ENCODE results near the gene CBX1. TPM values are rescaled to one million over a fixed set of nuclear protein-coding genes. Genes with fewer than 3 reads are reported as not detected.

CBX1 gene
- total and polyA plus RNA-seq, 2 experiments from 2014 or later, result 127 to 223 TPM

GRCh38 chr17:48038687-48039086 lies 62.6 kb downstream of the CBX1 start (continued):
- TF ChIP-seq CREB1 (CRISPR knock-in tag; IDR thresholded peaks at IDR 0.05; ENCODE audit: low read depth), result no peak
- TF ChIP-seq, protein P1, sequence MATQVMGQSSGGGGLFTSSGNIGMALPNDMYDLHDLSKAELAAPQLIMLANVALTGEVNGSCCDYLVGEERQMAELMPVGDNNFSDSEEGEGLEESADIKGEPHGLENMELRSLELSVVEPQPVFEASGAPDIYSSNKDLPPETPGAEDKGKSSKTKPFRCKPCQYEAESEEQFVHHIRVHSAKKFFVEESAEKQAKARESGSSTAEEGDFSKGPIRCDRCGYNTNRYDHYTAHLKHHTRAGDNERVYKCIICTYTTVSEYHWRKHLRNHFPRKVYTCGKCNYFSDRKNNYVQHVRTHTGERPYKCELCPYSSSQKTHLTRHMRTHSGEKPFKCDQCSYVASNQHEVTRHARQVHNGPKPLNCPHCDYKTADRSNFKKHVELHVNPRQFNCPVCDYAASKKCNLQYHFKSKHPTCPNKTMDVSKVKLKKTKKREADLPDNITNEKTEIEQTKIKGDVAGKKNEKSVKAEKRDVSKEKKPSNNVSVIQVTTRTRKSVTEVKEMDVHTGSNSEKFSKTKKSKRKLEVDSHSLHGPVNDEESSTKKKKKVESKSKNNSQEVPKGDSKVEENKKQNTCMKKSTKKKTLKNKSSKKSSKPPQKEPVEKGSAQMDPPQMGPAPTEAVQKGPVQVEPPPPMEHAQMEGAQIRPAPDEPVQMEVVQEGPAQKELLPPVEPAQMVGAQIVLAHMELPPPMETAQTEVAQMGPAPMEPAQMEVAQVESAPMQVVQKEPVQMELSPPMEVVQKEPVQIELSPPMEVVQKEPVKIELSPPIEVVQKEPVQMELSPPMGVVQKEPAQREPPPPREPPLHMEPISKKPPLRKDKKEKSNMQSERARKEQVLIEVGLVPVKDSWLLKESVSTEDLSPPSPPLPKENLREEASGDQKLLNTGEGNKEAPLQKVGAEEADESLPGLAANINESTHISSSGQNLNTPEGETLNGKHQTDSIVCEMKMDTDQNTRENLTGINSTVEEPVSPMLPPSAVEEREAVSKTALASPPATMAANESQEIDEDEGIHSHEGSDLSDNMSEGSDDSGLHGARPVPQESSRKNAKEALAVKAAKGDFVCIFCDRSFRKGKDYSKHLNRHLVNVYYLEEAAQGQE (IDR thresholded peaks at IDR 0.05; ENCODE audit: unreplicated experiment), result no peak

- ATAC-seq (peak; percentile 54), DNase-seq (ENCODE audit: low spot score) (peak; percentile 63)
- H3K4me1 Mint-ChIP-seq, result peaks cover 8% of the 10 kb centered on the region; the same call in 2 of the 3 replicates
- peaks cover 36% of the 10 kb centered on the region for H3K27me3 ChIP-seq (ENCODE audit: insufficient read depth)
- peak overlapping the region; percentile 78 for H3K4me3 Mint-ChIP-seq
- peak overlapping the region; percentile 58 for H3K4me3 ChIP-seq
- H3K27ac Mint-ChIP-seq, result no peak overlapping the region
- peaks cover 6% of the 10 kb centered on the region; the same call in 1 of the 2 replicates for H3K4me1 ChIP-seq (ENCODE audit: insufficient read depth)
- H3K36me3 Mint-ChIP-seq (ENCODE audit: low read depth), result no peaks in the 10 kb centered on the region; the same call in 2 of the 3 replicates
- peaks cover 28% of the 10 kb centered on the region for H3K27me3 Mint-ChIP-seq (ENCODE audit: insufficient read depth, low read depth, poor library complexity)
- TF ChIP-seq ZNF331 (CRISPR knock-in tag; IDR thresholded peaks at IDR 0.05; ENCODE audit: low read depth) (no peak), EZH2 (IDR thresholded peaks at IDR 0.05; ENCODE audit: low read depth, unreplicated experiment) (peak; percentile 48)
- H3K9me2 ChIP-seq (ENCODE audit: insufficient read depth), result no peaks in the 10 kb centered on the region
- H3K9me3 Mint-ChIP-seq, result no peaks in the 10 kb centered on the region
- H4K20me1 ChIP-seq (replicated peaks; ENCODE audit: insufficient read depth), result no peaks in the 10 kb centered on the region; the same call in 1 of the 2 replicates
- H2AFZ ChIP-seq, result peak overlapping the region; percentile 99
- no peaks in the 10 kb centered on the region for H3K36me3 ChIP-seq (ENCODE audit: insufficient read depth)
- peak overlapping the region; percentile 83 for H3K4me2 ChIP-seq
- H3F3A ChIP-seq (replicated peaks; ENCODE audit: low read depth), result peaks cover 12% of the 10 kb centered on the region; the same call in 1 of the 2 replicates
- no peak overlapping the region for H3K27ac ChIP-seq (ENCODE audit: low read depth)
- H3K79me2 ChIP-seq (replicated peaks; ENCODE audit: insufficient read depth), result no peaks in the 10 kb centered on the region
Measured at GRCh38 chr17:48037838-48038323, 63.4 kb downstream of the CBX1 start.

GRCh38 chr17:48037036-48037837 lies 64.0 kb downstream of the CBX1 start, which contains the start of gene COPZ2:
TSS of gene COPZ2 (minus strand) at chr17:48037797. CDS start at chr17:48037777, 20 bp downstream.
- Histone ChIP-seq H3F3A (replicated peaks; ENCODE audit: low read depth) (peaks cover 12% of the 10 kb centered on the region; the same call in 1 of the 2 replicates), H2AFZ (peak within 1 kb of the TSS; percentile 99), H3K9me2 (ENCODE audit: insufficient read depth) (peaks cover 5% of the 10 kb centered on the region; the same call in 1 of the 2 replicates), H3K27ac (ENCODE audit: low read depth) (no peak within 1 kb of the TSS), H3K79me2 (replicated peaks; ENCODE audit: insufficient read depth) (no peaks in the 10 kb centered on the region), H3K36me3 (ENCODE audit: insufficient read depth) (no peaks in the 10 kb centered on the region), H3K4me2 (peak within 1 kb of the TSS; percentile 91), H4K20me1 (replicated peaks; ENCODE audit: insufficient read depth) (no peaks in the 10 kb centered on the region; the same call in 1 of the 2 replicates), H3K4me3 (peak within 1 kb of the TSS; percentile 77), H3K4me1 (ENCODE audit: insufficient read depth) (peaks cover 6% of the 10 kb centered on the region; the same call in 1 of the 2 replicates), H3K27me3 (ENCODE audit: insufficient read depth) (peaks cover 36% of the 10 kb centered on the region)
- DNase-seq (ENCODE audit: low spot score) (peak; percentile 61), ATAC-seq (peak; percentile 81)
- Mint-ChIP-seq H3K4me3 (peak within 1 kb of the TSS; percentile 82), H3K27me3 (ENCODE audit: insufficient read depth, low read depth, poor library complexity) (peaks cover 32% of the 10 kb centered on the region), H3K4me1 (peaks cover 8% of the 10 kb centered on the region; the same call in 2 of the 3 replicates), H3K27ac (no peak within 1 kb of the TSS), H3K36me3 (ENCODE audit: low read depth) (no peaks in the 10 kb centered on the region; the same call in 2 of the 3 replicates), H3K9me3 (no peaks in the 10 kb centered on the region)
- TF ChIP-seq, protein P2, sequence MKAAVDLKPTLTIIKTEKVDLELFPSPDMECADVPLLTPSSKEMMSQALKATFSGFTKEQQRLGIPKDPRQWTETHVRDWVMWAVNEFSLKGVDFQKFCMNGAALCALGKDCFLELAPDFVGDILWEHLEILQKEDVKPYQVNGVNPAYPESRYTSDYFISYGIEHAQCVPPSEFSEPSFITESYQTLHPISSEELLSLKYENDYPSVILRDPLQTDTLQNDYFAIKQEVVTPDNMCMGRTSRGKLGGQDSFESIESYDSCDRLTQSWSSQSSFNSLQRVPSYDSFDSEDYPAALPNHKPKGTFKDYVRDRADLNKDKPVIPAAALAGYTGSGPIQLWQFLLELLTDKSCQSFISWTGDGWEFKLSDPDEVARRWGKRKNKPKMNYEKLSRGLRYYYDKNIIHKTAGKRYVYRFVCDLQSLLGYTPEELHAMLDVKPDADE (IDR thresholded peaks at IDR 0.05), result no peak
- TF ChIP-seq EZH2 (IDR thresholded peaks at IDR 0.05; ENCODE audit: low read depth, unreplicated experiment) (peak; percentile 45), CTCF (conservative IDR thresholded peaks at IDR 0.05; ENCODE audit: low read depth in 2 of 2) (peak; percentile 53 to 73), ZNF114 (CRISPR knock-in tag; IDR thresholded peaks at IDR 0.05) (no peak), JUNB (IDR thresholded peaks at IDR 0.05; ENCODE audit: unreplicated experiment) (no peak), EZH2phosphoT487 (IDR thresholded peaks at IDR 0.05; ENCODE audit: unreplicated experiment) (no peak), ZNF331 (CRISPR knock-in tag; IDR thresholded peaks at IDR 0.05; ENCODE audit: low read depth) (no peak)

Measured in GM23338 (cell line).